SK-N-SH (cell line): ENCODE data around the gene RAMP1.

ENCODE experiments used
- CTCF ChIP-seq: fragments of 200-600 bp; sonication (generic); IDR thresholded peaks from 2 replicates; pipeline ENCODE4 v1.6.1; 2017; ENCODE audit warnings: antibody characterized with exemption, mild to moderate bottlenecking, moderate library complexity
- POLR2AphosphoS5 ChIP-seq: IDR thresholded peaks from 2 replicates; pipeline ENCODE4 v1.6.1; 2012; ENCODE audit warnings: low read depth, low read length
- SMC3 ChIP-seq: IDR thresholded peaks from 2 replicates; pipeline ENCODE4 v1.6.1; 2012; ENCODE audit warnings: low read depth, low read length, improper control_type of control experiment

GRCh38 chr2:237841051-237841450 lies 18.4 kb upstream of the RAMP1 start:
- no peak for TF ChIP-seq CTCF
- no peak for TF ChIP-seq POLR2AphosphoS5
- no peak for TF ChIP-seq SMC3
